Lower leg skin (tissue), 4 donors: Measurements from ENCODE around the gene MAD1L1. TPM values are rescaled to one million over a fixed set of nuclear protein-coding genes. Genes with fewer than 3 reads are reported as not detected.

Experiments
- DNase-seq, 2 donors: peaks; one replicate each; pipeline ENCODE4 v3.0.0-alpha.2; 2019; ENCODE audit warnings: low spot score in 2 of 2
- H3K4me3 ChIP-seq: fragments of 200-600 bp; sonication (generic); 2 replicates; pipeline ENCODE4 v1.5.1; 2017; ENCODE audit warnings: mild to moderate bottlenecking, low read depth; ENCODE audit not compliant: poor library complexity, severe bottlenecking
- POLR2A ChIP-seq, 2 donors: fragments of 450-650 bp; IDR thresholded peaks; one replicate each; pipeline ENCODE4 v1.6.1; 2016 to 2017; ENCODE audit warnings: antibody characterized with exemption in 2 of 2, mild to moderate bottlenecking in 1 of 2, moderate library complexity in 1 of 2
- WGBS, 2 donors: methylation state at CpG; one replicate each; pipeline ENCODE4 v1.1.5; 2018; 5-methylcytosine and 5-hydroxymethylcytosine counted together
- intact Hi-C: fragments of 100-400 bp; cut with DNase I; formaldehyde crosslinking; loops from one replicate; pipeline ENCODE4 v1.15.0; 2023; ENCODE audit warnings: low total_unique reads
- total RNA-seq, 4 donors: library from RNA; depleted of rRNA; stranded (reverse); fragments of >200 nt; gene quantifications; one replicate each; pipeline ENCODE4 v1.1.0, GENCODE V29; 2016
- TF ChIP-seq, protein P1 (sequence below), 3 donors: fragments of 450-650 bp; IDR thresholded peaks; one replicate each; pipeline ENCODE4 v1.5.1; 2016; ENCODE audit warnings: antibody characterized with exemption in 3 of 3, mild to moderate bottlenecking in 3 of 3, moderate library complexity in 2 of 3

The MAD1L1 gene
- total RNA-seq, 4 donors from 2014 or later, result 37.7 to 77.8 (median 59.4) TPM

DNA sequence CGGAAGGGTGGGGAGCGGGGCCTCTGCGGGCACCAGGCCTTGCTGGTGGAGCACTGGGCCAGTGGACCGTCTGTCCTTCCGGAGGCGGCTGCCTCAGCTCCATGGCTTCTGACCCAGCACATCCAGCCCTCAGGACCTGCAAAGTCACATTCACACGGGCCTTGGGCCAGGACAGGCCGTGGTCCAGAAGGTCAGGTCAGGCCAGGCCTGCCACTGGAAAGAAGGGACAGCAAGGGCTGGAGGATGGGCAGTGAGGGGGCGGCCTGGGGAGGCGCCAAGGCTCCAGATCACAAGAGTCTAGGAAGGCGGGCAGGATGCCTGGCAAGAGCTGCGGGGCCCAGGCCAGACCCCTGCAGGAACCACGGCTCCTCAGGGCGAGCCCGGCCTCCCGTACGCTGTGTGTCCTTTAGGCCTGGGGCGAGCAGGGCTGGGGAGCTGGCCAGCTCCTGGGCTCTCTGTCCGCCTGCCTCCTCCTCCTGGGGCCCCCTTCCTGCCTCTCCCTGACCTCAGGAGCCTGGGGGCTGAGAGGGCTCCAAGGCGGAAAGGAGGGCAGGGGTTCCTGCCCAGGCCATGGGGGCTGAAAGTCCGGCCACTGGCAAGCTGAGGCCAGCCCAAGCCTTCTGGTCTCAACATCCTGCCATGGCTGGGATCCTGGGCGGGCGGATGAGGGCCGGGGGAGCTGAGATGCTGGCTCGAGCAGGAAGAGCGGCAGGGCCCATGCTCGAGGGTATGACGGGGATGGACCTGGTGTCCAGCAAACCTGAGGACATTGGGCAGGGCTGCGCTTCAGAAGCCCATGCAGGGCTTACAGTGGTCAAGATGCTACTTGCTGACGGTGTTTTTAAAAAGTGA is 336.9 kb downstream of the MAD1L1 start:
- 84 to 89% methylated on average over 28 to 30 of the region's 30 CpGs for WGBS, 2 donors
- TF ChIP-seq, protein P1, sequence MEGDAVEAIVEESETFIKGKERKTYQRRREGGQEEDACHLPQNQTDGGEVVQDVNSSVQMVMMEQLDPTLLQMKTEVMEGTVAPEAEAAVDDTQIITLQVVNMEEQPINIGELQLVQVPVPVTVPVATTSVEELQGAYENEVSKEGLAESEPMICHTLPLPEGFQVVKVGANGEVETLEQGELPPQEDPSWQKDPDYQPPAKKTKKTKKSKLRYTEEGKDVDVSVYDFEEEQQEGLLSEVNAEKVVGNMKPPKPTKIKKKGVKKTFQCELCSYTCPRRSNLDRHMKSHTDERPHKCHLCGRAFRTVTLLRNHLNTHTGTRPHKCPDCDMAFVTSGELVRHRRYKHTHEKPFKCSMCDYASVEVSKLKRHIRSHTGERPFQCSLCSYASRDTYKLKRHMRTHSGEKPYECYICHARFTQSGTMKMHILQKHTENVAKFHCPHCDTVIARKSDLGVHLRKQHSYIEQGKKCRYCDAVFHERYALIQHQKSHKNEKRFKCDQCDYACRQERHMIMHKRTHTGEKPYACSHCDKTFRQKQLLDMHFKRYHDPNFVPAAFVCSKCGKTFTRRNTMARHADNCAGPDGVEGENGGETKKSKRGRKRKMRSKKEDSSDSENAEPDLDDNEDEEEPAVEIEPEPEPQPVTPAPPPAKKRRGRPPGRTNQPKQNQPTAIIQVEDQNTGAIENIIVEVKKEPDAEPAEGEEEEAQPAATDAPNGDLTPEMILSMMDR (IDR thresholded peaks at IDR 0.05), result no peak
- no peak for TF ChIP-seq POLR2A (IDR thresholded peaks at IDR 0.05)
- intact Hi-C loops, result no loop called here
- H3K4me3 ChIP-seq, result no peak overlapping the region
- no peak for DNase-seq

DNA sequence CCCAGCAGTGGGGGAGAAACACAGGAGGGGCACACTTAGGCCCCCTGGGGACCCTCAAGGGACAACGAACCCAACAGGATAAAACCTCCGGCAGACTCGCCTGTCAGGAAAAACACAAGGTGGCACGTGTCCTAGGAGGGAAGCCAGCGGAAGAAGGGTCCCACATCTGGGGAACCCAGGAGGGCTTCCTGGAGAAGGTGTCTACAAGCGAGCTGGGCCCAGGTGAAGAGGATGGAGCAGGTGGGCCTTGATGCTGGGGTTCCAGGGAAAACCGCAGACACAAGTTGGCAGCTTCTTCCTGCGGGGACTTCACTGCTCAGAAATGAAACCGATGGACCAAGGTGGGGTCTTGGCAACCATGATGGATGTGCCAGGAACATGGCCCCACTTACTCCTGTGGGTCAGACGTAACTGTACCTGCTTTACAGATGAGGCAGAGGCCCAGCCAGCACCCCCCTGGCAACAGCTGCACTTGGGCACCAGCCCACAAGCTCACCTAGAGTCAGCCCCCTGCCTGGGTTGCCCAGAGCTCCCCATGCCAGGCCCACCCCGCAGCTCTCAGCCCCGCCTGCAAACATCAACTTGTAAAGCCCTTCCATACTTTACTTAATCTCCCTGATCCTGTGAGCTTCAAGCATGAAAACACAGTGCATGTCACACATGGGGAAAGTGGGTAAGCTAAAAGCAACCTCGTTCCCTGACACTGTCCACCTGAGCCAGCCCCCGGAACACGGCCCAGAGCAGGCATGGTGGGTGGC is 337.7 kb downstream of the MAD1L1 start:
- no peak overlapping the region for H3K4me3 ChIP-seq
- 90 to 91% methylated on average over 14 to 15 of the region's 15 CpGs for WGBS, 2 donors
- DNase-seq, result no peak
- intact Hi-C loops, result no loop called here
- TF ChIP-seq, protein P1 (IDR thresholded peaks at IDR 0.05), result no peak
- no peak for TF ChIP-seq POLR2A (IDR thresholded peaks at IDR 0.05)

DNA sequence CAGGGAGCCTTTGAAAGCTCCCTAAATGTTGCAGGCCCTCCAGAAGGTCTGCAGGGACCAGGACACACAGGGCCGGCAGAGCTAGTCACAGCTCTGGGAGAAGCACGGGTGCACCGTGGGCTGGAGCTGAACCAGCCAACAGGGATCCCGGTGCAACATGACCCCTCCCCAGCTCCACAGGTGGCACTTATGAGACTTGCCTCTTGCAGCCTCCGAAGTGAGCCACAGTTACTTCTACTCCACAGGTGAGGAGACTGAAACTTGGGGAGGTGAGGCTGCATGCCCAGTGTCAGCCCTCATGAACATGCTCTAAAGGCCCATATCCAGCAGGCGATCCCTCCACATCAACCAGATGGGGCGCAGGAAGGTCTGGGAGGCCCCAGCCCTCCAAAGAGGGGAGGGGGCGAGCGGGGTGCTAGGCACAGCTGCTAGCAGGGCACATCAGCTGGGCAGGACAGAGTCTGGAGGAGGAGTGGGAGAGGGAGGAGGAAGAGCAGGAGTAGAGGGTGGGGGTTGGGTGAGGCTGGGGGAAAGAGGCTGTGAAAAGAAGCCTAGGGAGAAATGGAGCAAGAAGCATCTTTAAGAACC is 338.3 kb downstream of the MAD1L1 start:
- no peak for TF ChIP-seq POLR2A (IDR thresholded peaks at IDR 0.05)
- TF ChIP-seq, protein P1 (IDR thresholded peaks at IDR 0.05), result no peak
- no peak for DNase-seq
- 81 to 93% methylated on average over 8 to 9 of the region's 9 CpGs for whole genome bisulfite sequencing, 2 donors
- intact Hi-C loops, result no loop called here
- no peak overlapping the region for H3K4me3 ChIP-seq

DNA sequence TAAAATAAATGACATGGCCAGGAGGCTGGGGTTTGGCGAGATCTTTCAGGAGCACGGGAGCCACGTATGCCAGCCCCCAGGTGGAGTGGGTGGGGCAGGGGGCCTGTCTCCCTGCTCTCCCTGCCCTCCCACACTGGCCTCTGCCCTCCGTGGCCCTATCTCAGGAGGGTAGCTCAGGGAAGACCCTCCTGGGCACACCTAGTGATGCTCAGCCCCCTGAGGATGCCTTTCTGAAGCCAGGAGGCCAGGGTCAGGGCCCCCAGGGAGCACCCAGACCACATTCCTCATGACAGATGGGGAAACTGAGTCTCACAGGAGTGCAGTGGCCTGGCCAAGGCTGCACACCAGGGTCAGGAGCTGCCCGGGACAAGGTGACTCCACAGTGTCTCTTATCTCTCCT is 339.3 kb downstream of the MAD1L1 start:
- no peak for TF ChIP-seq POLR2A (IDR thresholded peaks at IDR 0.05)
- TF ChIP-seq, protein P1 (IDR thresholded peaks at IDR 0.05), result no peak
- WGBS, 2 donors, result 85 to 96% methylated on average over 4 to 5 of the region's 5 CpGs

DNA sequence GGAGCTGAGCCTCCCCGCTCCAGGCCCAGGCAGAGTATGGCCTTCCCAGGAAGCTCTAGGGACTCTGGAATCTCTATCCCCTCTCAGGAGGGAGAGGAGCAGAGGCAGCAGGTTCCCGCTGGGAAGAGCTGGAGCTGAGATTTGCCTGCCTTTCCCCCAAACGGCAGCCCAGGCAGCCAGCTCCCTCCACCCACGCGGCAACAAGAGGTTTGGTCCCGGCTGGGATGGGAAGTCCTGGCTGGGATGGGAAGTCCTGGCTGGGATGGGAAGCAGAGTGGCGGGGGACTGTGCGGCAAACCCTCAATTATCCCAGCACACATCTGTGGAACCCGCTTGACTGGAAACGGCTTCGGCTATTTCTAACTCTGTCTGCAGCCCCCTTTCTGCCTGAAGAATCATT is 339.7 kb downstream of the MAD1L1 start:
- DNase-seq, result no peak
- 58 to 64% methylated on average over 11 of the region's 11 CpGs for WGBS, 2 donors
- no peak overlapping the region for H3K4me3 ChIP-seq
- intact Hi-C loops, result no loop called here
- TF ChIP-seq POLR2A (IDR thresholded peaks at IDR 0.05), result no peak
- TF ChIP-seq, protein P1 (IDR thresholded peaks at IDR 0.05), result no peak

More for the DNA sequence above, 339.3 kb downstream of the MAD1L1 start:
- no peak overlapping the region for H3K4me3 ChIP-seq
- DNase-seq, result no peak
- intact Hi-C loops, result no loop called here
